Measurements from ENCODE around the gene ZMYM4. TPM values are rescaled to one million over a fixed set of nuclear protein-coding genes. Genes with fewer than 3 reads are reported as not detected.
"Not testable (repeated sequence)": the region's sequence is repeated elsewhere in the genome, so short reads cannot be mapped to it uniquely, and the experiment has no call there.

The ZMYM4 gene
- total RNA-seq, 1 donor from 2014 or later: 27.7 TPM

- H3K4me3 ChIP-seq: no peak overlapping the region
- TF ChIP-seq POLR2AphosphoS5 (IDR thresholded peaks at IDR 0.05; ENCODE audit: insufficient read depth in 1 of 2, low read depth in 1 of 2) (no peak), CTCF (IDR thresholded peaks at IDR 0.05) (no peak), POLR2A (IDR thresholded peaks at IDR 0.05) (no peak)
- intact Hi-C loops (cut with DNase I): no loop called here
- H3K36me3 ChIP-seq: peaks cover 0 to 29% of the 10 kb centered on the region in 2 donors
- no peaks in the 10 kb centered on the region for H3K27me3 ChIP-seq
- no peak overlapping the region for H3K27ac ChIP-seq
- H3K4me1 ChIP-seq: no peaks in the 10 kb centered on the region
- DNase-seq (ENCODE audit: extremely low spot score in 2 of 2): no peak
- no peaks in the 10 kb centered on the region for H3K9me3 ChIP-seq
Measured at GRCh38 chr1:35463232-35463631, 194.7 kb downstream of the ZMYM4 start.

GRCh38 chr1:35463749-35464148 lies 195.2 kb downstream of the ZMYM4 start:
- peaks cover 0 to 34% of the 10 kb centered on the region in 2 donors for H3K36me3 ChIP-seq
- intact Hi-C loops (cut with DNase I): not testable (repeated sequence)

GRCh38 chr1:35466120-35466519 lies 197.6 kb downstream of the ZMYM4 start:
- Histone ChIP-seq H3K4me1 (no peaks in the 10 kb centered on the region), H3K27me3 (no peaks in the 10 kb centered on the region), H3K4me3 (no peak overlapping the region), H3K9me3 (no peaks in the 10 kb centered on the region), H3K27ac (no peak overlapping the region), H3K36me3 (peaks cover 0 to 43% of the 10 kb centered on the region in 2 donors)
- intact Hi-C loops (cut with DNase I): no loop called here
- no peak for DNase-seq (ENCODE audit: extremely low spot score in 2 of 2)
- TF ChIP-seq POLR2AphosphoS5 (IDR thresholded peaks at IDR 0.05; ENCODE audit: insufficient read depth in 1 of 2, low read depth in 1 of 2): no peak
- no peak for TF ChIP-seq POLR2A (IDR thresholded peaks at IDR 0.05)
- TF ChIP-seq CTCF (IDR thresholded peaks at IDR 0.05): no peak

More at GRCh38 chr1:35463749-35464148, 195.2 kb downstream of the ZMYM4 start:
- not testable (repeated sequence) for H3K4me3 ChIP-seq; DNase-seq (ENCODE audit: extremely low spot score in 2 of 2); H3K27ac ChIP-seq; H3K27me3 ChIP-seq; H3K9me3 ChIP-seq; H3K4me1 ChIP-seq

- Histone ChIP-seq H3K36me3 (peaks cover 0 to 40% of the 10 kb centered on the region in 2 donors), H3K27ac (no peak overlapping the region), H3K4me1 (no peaks in the 10 kb centered on the region), H3K9me3 (no peaks in the 10 kb centered on the region), H3K27me3 (no peaks in the 10 kb centered on the region), H3K4me3 (no peak overlapping the region)
- DNase-seq (ENCODE audit: extremely low spot score in 2 of 2): no peak
- TF ChIP-seq CTCF (IDR thresholded peaks at IDR 0.05) (no peak), POLR2AphosphoS5 (IDR thresholded peaks at IDR 0.05; ENCODE audit: insufficient read depth in 1 of 2, low read depth in 1 of 2) (no peak)
- intact Hi-C loops (cut with DNase I): no loop called here
Measured at GRCh38 chr1:35470977-35471613, 202.6 kb downstream of the ZMYM4 start.

Small RNA genes lying within 50 kb of the gene (small RNA-seq; reads per million reads assigned to genes)
- gene RF00091: not detected

Other genes starting within 250 kb of the ZMYM4 start
- 12.3 TPM for gene ZMYM6, start 236.8 kb upstream of the ZMYM4 start, total RNA-seq
- 12.5 TPM for gene ZMYM1, start 189.3 kb upstream of the ZMYM4 start, total RNA-seq
- gene SFPQ, start 75.6 kb upstream of the ZMYM4 start, total RNA-seq: 197 TPM